ENCODE results near the gene CDK6.

The CDK6 gene

GRCh38 chr7:92645114-92646061, 191.0 kb downstream of the CDK6 start:
- H3K9me3 ChIP-seq (ENCODE audit: control insufficient read depth, low read length): no peaks in the 10 kb centered on the region
- TF ChIP-seq CTCF (IDR thresholded peaks at IDR 0.05): no peak
- no peak overlapping the region for H3K9ac ChIP-seq
- peak overlapping the region; percentile 3 for H3K4me3 ChIP-seq (ENCODE audit: low read depth, low read length)
- H2AFZ ChIP-seq: peak overlapping the region; percentile 57
- H3K79me2 ChIP-seq: no peaks in the 10 kb centered on the region
- H3K4me2 ChIP-seq (ENCODE audit: low read length): peak overlapping the region; percentile 34
- peaks cover 52% of the 10 kb centered on the region for H3K4me1 ChIP-seq
- no peaks in the 10 kb centered on the region for H3K27me3 ChIP-seq (ENCODE audit: control insufficient read depth, insufficient read depth, low read length)
- H3K36me3 ChIP-seq (ENCODE audit: control insufficient read depth, insufficient read depth, low read length): no peaks in the 10 kb centered on the region
- H3K27ac ChIP-seq: peak overlapping the region; percentile 91

- TF ChIP-seq CTCF (IDR thresholded peaks at IDR 0.05): no peak
- H3K9ac ChIP-seq: no peak overlapping the region
- H3K4me2 ChIP-seq (ENCODE audit: low read length): peak overlapping the region; percentile 34
- no peaks in the 10 kb centered on the region for H3K27me3 ChIP-seq (ENCODE audit: control insufficient read depth, insufficient read depth, low read length)
- H3K36me3 ChIP-seq (ENCODE audit: control insufficient read depth, insufficient read depth, low read length): no peaks in the 10 kb centered on the region
- H3K4me1 ChIP-seq: peaks cover 48% of the 10 kb centered on the region
- peak overlapping the region; percentile 91 for H3K27ac ChIP-seq
- peak overlapping the region; percentile 57 for H2AFZ ChIP-seq
- no peaks in the 10 kb centered on the region for H3K9me3 ChIP-seq (ENCODE audit: control insufficient read depth, low read length)
- H3K4me3 ChIP-seq (ENCODE audit: low read depth, low read length): no peak overlapping the region
- H3K79me2 ChIP-seq: no peaks in the 10 kb centered on the region
Measured at GRCh38 chr7:92644406-92645113, 191.8 kb downstream of the CDK6 start.

- H3K27ac ChIP-seq: peak overlapping the region; percentile 91
- H3K9me3 ChIP-seq (ENCODE audit: control insufficient read depth, low read length): no peaks in the 10 kb centered on the region
- no peaks in the 10 kb centered on the region for H3K79me2 ChIP-seq
- no peak overlapping the region for H3K9ac ChIP-seq
- TF ChIP-seq CTCF (IDR thresholded peaks at IDR 0.05): no peak
- no peaks in the 10 kb centered on the region for H3K27me3 ChIP-seq (ENCODE audit: control insufficient read depth, insufficient read depth, low read length)
- no peak overlapping the region for H3K4me2 ChIP-seq (ENCODE audit: low read length)
- H2AFZ ChIP-seq: no peak overlapping the region
- H3K4me3 ChIP-seq (ENCODE audit: low read depth, low read length): no peak overlapping the region
- H3K4me1 ChIP-seq: peaks cover 48% of the 10 kb centered on the region
- H3K36me3 ChIP-seq (ENCODE audit: control insufficient read depth, insufficient read depth, low read length): no peaks in the 10 kb centered on the region
Measured at GRCh38 chr7:92643821-92644220, 192.6 kb downstream of the CDK6 start.

- Histone ChIP-seq H3K79me2 (peaks cover 3% of the 10 kb centered on the region), H3K4me2 (ENCODE audit: low read length) (no peak overlapping the region), H2AFZ (no peak overlapping the region), H3K27ac (peak overlapping the region; percentile 43), H3K36me3 (ENCODE audit: control insufficient read depth, insufficient read depth, low read length) (no peaks in the 10 kb centered on the region), H3K9me3 (ENCODE audit: control insufficient read depth, low read length) (no peaks in the 10 kb centered on the region), H3K4me1 (peaks cover 39% of the 10 kb centered on the region), H3K27me3 (ENCODE audit: control insufficient read depth, insufficient read depth, low read length) (no peaks in the 10 kb centered on the region), H3K4me3 (ENCODE audit: low read depth, low read length) (no peak overlapping the region), H3K9ac (no peak overlapping the region)
- TF ChIP-seq CTCF (IDR thresholded peaks at IDR 0.05): no peak
Measured at GRCh38 chr7:92641921-92642511, 194.4 kb downstream of the CDK6 start.
